GM23338 (cell line): Measurements from ENCODE around the gene UPF2. TPM values are rescaled to one million over a fixed set of nuclear protein-coding genes. Genes with fewer than 3 reads are reported as not detected.

ENCODE experiments used
- ATAC-seq: fragments of 200-7000 bp; cut with Tn5 transposase; 3 replicates; pipeline ENCODE4 v1.9.1; 2020
- DNase-seq: peaks from one replicate; pipeline ENCODE4 v3.0.0-alpha.2; 2015; ENCODE audit warnings: low spot score
- H2AFZ ChIP-seq: fragments of 200-600 bp; sonication (generic); 2 replicates; pipeline ENCODE4 v1.8.0; 2016; ENCODE audit warnings: antibody characterized with exemption, mild to moderate bottlenecking, moderate library complexity
- H3F3A ChIP-seq: fragments of 200-600 bp; sonication (generic); replicated peaks from 2 replicates; pipeline ENCODE4 v1.8.0; 2017; ENCODE audit warnings: antibody characterized with exemption, mixed run types, low read depth
- H3K27ac ChIP-seq: fragments of 200-600 bp; sonication (generic); 2 replicates; pipeline ENCODE4 v1.6.1; 2016; ENCODE audit warnings: low read depth
- H3K27me3 ChIP-seq: fragments of 200-600 bp; sonication (generic); 2 replicates; pipeline ENCODE4 v1.8.0; 2016; ENCODE audit warnings: mild to moderate bottlenecking, mixed run types, moderate library complexity; ENCODE audit not compliant: insufficient read depth
- H3K36me3 ChIP-seq: fragments of 200-600 bp; sonication (generic); 2 replicates; pipeline ENCODE4 v1.8.0; 2016; ENCODE audit warnings: mild to moderate bottlenecking; ENCODE audit not compliant: insufficient read depth
- H3K4me1 ChIP-seq: fragments of 200-600 bp; sonication (generic); 2 replicates; pipeline ENCODE4 v1.8.0; 2016; ENCODE audit warnings: mild to moderate bottlenecking, moderate library complexity; ENCODE audit not compliant: insufficient read depth
- H3K4me2 ChIP-seq: fragments of 200-600 bp; sonication (generic); 2 replicates; pipeline ENCODE4 v1.7.1; 2017; ENCODE audit warnings: mixed run types
- H3K4me3 ChIP-seq: fragments of 200-600 bp; sonication (generic); 2 replicates; pipeline ENCODE4 v1.6.1; 2016; ENCODE audit warnings: mixed run types
- H3K79me2 ChIP-seq: fragments of 200-600 bp; sonication (generic); replicated peaks from 2 replicates; pipeline ENCODE4 v1.8.0; 2017; ENCODE audit warnings: mild to moderate bottlenecking; ENCODE audit not compliant: insufficient read depth
- H3K9me2 ChIP-seq: fragments of 200-600 bp; sonication (generic); 2 replicates; pipeline ENCODE4 v1.8.0; 2017; ENCODE audit not compliant: insufficient read depth
- H4K20me1 ChIP-seq: fragments of 200-600 bp; sonication (generic); replicated peaks from 2 replicates; pipeline ENCODE4 v1.8.0; 2017; ENCODE audit warnings: mild to moderate bottlenecking; ENCODE audit not compliant: insufficient read depth
- H3K27ac Mint-ChIP-seq: 2 replicates; pipeline ENCODE4 v1.8.0; 2020; ENCODE audit warnings: inconsistent platforms, mild to moderate bottlenecking, moderate library complexity, mixed read lengths
- H3K27me3 Mint-ChIP-seq: 3 replicates; pipeline ENCODE4 v1.8.0; 2022; ENCODE audit warnings: low read depth, mild to moderate bottlenecking, moderate library complexity, mixed read lengths, inconsistent platforms; ENCODE audit not compliant: insufficient read depth, poor library complexity
- H3K36me3 Mint-ChIP-seq: 3 replicates; pipeline ENCODE4 v1.8.0; 2021; ENCODE audit warnings: low read depth, mild to moderate bottlenecking, inconsistent platforms, moderate library complexity, mixed read lengths
- H3K4me1 Mint-ChIP-seq: 3 replicates; pipeline ENCODE4 v1.8.0; 2020; ENCODE audit warnings: mild to moderate bottlenecking, inconsistent platforms, mixed read lengths
- H3K4me3 Mint-ChIP-seq: 3 replicates; pipeline ENCODE4 v1.8.0; 2021; ENCODE audit warnings: moderate library complexity, mild to moderate bottlenecking, inconsistent platforms, mixed read lengths
- H3K9me3 Mint-ChIP-seq: 3 replicates; pipeline ENCODE4 v1.8.0; 2020; ENCODE audit warnings: moderate library complexity, mild to moderate bottlenecking, inconsistent platforms, mixed read lengths
- CREB1 ChIP-seq: fragments of 250-450 bp; sonication (Bioruptor Pico); IDR thresholded peaks from 2 replicates; pipeline ENCODE4 v1.5.0; 2020; ENCODE audit warnings: low read depth, mild to moderate bottlenecking, moderate library complexity
- EZH2phosphoT487 ChIP-seq: fragments of 200-600 bp; sonication (generic); IDR thresholded peaks from one replicate; pipeline ENCODE4 v1.8.1; 2018; ENCODE audit warnings: antibody characterized with exemption; ENCODE audit not compliant: unreplicated experiment
- JUNB ChIP-seq: IDR thresholded peaks from one replicate; pipeline ENCODE4 v1.6.1; 2016; ENCODE audit warnings: antibody characterized with exemption; ENCODE audit not compliant: unreplicated experiment
- NANOG ChIP-seq: IDR thresholded peaks from 2 replicates; pipeline ENCODE4 v1.6.1; 2016; ENCODE audit warnings: antibody characterized with exemption, borderline replicate concordance
- POLR2AphosphoS5 ChIP-seq: IDR thresholded peaks from 2 replicates; pipeline ENCODE4 v1.6.1; 2016; ENCODE audit warnings: antibody characterized with exemption, low read depth
- REST ChIP-seq: IDR thresholded peaks from one replicate; pipeline ENCODE4 v1.6.1; 2018; ENCODE audit warnings: antibody characterized with exemption; ENCODE audit not compliant: unreplicated experiment
- STAT1 ChIP-seq: IDR thresholded peaks from one replicate; pipeline ENCODE4 v1.6.1; 2016; ENCODE audit warnings: antibody characterized with exemption; ENCODE audit not compliant: unreplicated experiment
- ZNF331 ChIP-seq: fragments of 250-450 bp; sonication (Bioruptor Pico); IDR thresholded peaks from 2 replicates; pipeline ENCODE4 v1.5.0; 2020; ENCODE audit warnings: low read depth, mild to moderate bottlenecking, moderate library complexity
- polyA plus RNA-seq: library from polyadenylated mRNA; unstranded; fragments of >200 nt; fragmentation: Nextera tagmentation; extraction: Ambion mirVana; gene quantifications from 2 replicates; pipeline ENCODE4 v1.2.1, GENCODE V29; 2016
- total RNA-seq: library from RNA; depleted of rRNA; stranded (reverse); fragments of >200 nt; shearing (Covaris generic); gene quantifications from 2 replicates; pipeline ENCODE4 v1.2.3, GENCODE V29; 2014
- TF ChIP-seq, protein P1 (sequence below): fragments of 250-450 bp; sonication (Bioruptor Pico); IDR thresholded peaks from 2 replicates; pipeline ENCODE4 v1.5.0; 2020; ENCODE audit warnings: mild to moderate bottlenecking, moderate library complexity
- TF ChIP-seq, protein P2 (sequence below): IDR thresholded peaks from 2 replicates; pipeline ENCODE4 v1.6.1; 2016; ENCODE audit warnings: antibody characterized with exemption
- TF ChIP-seq, protein P3 (sequence below), 2 experiments: fragments of 200-600 bp in 1 of 2; sonication (generic) in 1 of 2; conservative IDR thresholded peaks; 2 replicates each; pipeline versions ENCODE4 v1.5.1 to v1.6.1; 2016 to 2017; ENCODE audit warnings: antibody characterized with exemption in 2 of 2, low read depth in 2 of 2, mild to moderate bottlenecking in 2 of 2, moderate library complexity in 1 of 2

The UPF2 gene
- total and polyA plus RNA-seq, 2 experiments from 2014 or later, result 29.0 to 78.5 TPM

- ATAC-seq, result no peak
- DNase-seq, result no peak
- Histone ChIP-seq H3K9me2 (no peaks in the 10 kb centered on the region), H4K20me1 (no peaks in the 10 kb centered on the region), H3K36me3 (no peaks in the 10 kb centered on the region), H3K27me3 (no peaks in the 10 kb centered on the region), H3K4me3 (no peak overlapping the region), H2AFZ (no peak overlapping the region), H3K4me1 (no peaks in the 10 kb centered on the region), H3K4me2 (no peak overlapping the region), H3F3A (no peaks in the 10 kb centered on the region), H3K79me2 (no peaks in the 10 kb centered on the region), H3K27ac (no peak overlapping the region)
- Mint-ChIP-seq H3K36me3 (no peaks in the 10 kb centered on the region), H3K9me3 (no peaks in the 10 kb centered on the region), H3K4me3 (no peak overlapping the region), H3K27me3 (peaks cover 10% of the 10 kb centered on the region), H3K27ac (no peak overlapping the region), H3K4me1 (no peaks in the 10 kb centered on the region; the same call in 2 of the 3 replicates)
- TF ChIP-seq, protein P1, sequence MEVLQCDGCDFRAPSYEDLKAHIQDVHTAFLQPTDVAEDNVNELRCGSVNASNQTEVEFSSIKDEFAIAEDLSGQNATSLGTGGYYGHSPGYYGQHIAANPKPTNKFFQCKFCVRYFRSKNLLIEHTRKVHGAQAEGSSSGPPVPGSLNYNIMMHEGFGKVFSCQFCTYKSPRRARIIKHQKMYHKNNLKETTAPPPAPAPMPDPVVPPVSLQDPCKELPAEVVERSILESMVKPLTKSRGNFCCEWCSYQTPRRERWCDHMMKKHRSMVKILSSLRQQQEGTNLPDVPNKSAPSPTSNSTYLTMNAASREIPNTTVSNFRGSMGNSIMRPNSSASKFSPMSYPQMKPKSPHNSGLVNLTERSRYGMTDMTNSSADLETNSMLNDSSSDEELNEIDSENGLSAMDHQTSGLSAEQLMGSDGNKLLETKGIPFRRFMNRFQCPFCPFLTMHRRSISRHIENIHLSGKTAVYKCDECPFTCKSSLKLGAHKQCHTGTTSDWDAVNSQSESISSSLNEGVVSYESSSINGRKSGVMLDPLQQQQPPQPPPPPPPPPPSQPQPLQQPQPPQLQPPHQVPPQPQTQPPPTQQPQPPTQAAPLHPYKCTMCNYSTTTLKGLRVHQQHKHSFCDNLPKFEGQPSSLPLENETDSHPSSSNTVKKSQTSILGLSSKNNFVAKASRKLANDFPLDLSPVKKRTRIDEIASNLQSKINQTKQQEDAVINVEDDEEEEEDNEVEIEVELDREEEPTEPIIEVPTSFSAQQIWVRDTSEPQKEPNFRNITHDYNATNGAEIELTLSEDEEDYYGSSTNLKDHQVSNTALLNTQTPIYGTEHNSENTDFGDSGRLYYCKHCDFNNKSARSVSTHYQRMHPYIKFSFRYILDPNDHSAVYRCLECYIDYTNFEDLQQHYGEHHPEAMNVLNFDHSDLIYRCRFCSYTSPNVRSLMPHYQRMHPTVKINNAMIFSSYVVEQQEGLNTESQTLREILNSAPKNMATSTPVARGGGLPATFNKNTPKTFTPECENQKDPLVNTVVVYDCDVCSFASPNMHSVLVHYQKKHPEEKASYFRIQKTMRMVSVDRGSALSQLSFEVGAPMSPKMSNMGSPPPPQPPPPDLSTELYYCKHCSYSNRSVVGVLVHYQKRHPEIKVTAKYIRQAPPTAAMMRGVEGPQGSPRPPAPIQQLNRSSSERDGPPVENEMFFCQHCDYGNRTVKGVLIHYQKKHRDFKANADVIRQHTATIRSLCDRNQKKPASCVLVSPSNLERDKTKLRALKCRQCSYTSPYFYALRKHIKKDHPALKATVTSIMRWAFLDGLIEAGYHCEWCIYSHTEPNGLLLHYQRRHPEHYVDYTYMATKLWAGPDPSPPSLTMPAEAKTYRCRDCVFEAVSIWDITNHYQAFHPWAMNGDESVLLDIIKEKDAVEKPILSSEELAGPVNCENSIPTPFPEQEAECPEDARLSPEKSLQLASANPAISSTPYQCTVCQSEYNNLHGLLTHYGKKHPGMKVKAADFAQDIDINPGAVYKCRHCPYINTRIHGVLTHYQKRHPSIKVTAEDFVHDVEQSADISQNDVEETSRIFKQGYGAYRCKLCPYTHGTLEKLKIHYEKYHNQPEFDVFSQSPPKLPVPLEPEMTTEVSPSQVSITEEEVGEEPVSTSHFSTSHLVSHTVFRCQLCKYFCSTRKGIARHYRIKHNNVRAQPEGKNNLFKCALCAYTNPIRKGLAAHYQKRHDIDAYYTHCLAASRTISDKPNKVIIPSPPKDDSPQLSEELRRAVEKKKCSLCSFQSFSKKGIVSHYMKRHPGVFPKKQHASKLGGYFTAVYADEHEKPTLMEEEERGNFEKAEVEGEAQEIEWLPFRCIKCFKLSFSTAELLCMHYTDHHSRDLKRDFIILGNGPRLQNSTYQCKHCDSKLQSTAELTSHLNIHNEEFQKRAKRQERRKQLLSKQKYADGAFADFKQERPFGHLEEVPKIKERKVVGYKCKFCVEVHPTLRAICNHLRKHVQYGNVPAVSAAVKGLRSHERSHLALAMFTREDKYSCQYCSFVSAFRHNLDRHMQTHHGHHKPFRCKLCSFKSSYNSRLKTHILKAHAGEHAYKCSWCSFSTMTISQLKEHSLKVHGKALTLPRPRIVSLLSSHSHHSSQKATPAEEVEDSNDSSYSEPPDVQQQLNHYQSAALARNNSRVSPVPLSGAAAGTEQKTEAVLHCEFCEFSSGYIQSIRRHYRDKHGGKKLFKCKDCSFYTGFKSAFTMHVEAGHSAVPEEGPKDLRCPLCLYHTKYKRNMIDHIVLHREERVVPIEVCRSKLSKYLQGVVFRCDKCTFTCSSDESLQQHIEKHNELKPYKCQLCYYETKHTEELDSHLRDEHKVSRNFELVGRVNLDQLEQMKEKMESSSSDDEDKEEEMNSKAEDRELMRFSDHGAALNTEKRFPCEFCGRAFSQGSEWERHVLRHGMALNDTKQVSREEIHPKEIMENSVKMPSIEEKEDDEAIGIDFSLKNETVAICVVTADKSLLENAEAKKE (CRISPR knock-in tag), result no peak
- TF ChIP-seq, protein P2, sequence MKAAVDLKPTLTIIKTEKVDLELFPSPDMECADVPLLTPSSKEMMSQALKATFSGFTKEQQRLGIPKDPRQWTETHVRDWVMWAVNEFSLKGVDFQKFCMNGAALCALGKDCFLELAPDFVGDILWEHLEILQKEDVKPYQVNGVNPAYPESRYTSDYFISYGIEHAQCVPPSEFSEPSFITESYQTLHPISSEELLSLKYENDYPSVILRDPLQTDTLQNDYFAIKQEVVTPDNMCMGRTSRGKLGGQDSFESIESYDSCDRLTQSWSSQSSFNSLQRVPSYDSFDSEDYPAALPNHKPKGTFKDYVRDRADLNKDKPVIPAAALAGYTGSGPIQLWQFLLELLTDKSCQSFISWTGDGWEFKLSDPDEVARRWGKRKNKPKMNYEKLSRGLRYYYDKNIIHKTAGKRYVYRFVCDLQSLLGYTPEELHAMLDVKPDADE, result no peak
- TF ChIP-seq CREB1 (CRISPR knock-in tag), result no peak
- TF ChIP-seq JUNB, result no peak
- TF ChIP-seq POLR2AphosphoS5, result no peak
- TF ChIP-seq, protein P3, sequence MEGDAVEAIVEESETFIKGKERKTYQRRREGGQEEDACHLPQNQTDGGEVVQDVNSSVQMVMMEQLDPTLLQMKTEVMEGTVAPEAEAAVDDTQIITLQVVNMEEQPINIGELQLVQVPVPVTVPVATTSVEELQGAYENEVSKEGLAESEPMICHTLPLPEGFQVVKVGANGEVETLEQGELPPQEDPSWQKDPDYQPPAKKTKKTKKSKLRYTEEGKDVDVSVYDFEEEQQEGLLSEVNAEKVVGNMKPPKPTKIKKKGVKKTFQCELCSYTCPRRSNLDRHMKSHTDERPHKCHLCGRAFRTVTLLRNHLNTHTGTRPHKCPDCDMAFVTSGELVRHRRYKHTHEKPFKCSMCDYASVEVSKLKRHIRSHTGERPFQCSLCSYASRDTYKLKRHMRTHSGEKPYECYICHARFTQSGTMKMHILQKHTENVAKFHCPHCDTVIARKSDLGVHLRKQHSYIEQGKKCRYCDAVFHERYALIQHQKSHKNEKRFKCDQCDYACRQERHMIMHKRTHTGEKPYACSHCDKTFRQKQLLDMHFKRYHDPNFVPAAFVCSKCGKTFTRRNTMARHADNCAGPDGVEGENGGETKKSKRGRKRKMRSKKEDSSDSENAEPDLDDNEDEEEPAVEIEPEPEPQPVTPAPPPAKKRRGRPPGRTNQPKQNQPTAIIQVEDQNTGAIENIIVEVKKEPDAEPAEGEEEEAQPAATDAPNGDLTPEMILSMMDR (conservative IDR thresholded peaks at IDR 0.05; ENCODE audit: low read depth in 2 of 2), result no peak
- no peak for TF ChIP-seq STAT1
- no peak for TF ChIP-seq REST
- TF ChIP-seq ZNF331 (CRISPR knock-in tag), result no peak
- no peak for TF ChIP-seq NANOG
- TF ChIP-seq EZH2phosphoT487, result no peak
These were observed 147.0 kb downstream of the UPF2 start for GRCh38 chr10:11895598-11895997.
